Loucy (cell line): ENCODE data around the gene CYP2C19.
"Not testable (repeated sequence)": the region's sequence is repeated elsewhere in the genome, so short reads cannot be mapped to it uniquely, and the experiment has no call there.

Experiments
- CTCF ChIP-seq: fragments of 200-600 bp; sonication (generic); conservative IDR thresholded peaks from 2 replicates; pipeline ENCODE4 v1.5.1; 2014; ENCODE audit warnings: mild to moderate bottlenecking, antibody characterized with exemption, low read length
- EZH2phosphoT487 ChIP-seq: fragments of 200-600 bp; IDR thresholded peaks from 2 replicates; pipeline ENCODE4 v1.6.1; 2018; ENCODE audit warnings: antibody characterized with exemption, mild to moderate bottlenecking, moderate library complexity, borderline replicate concordance

GRCh38 chr10:94830025-94830424 is 67.5 kb downstream of the CYP2C19 start:
- TF ChIP-seq CTCF, EZH2phosphoT487: not testable (repeated sequence)
